ENCODE measurements around the gene LRRTM4.
"Not testable (repeated sequence)": the region's sequence is repeated elsewhere in the genome, so short reads cannot be mapped to it uniquely, and the experiment has no call there.

LRRTM4 gene

DNA sequence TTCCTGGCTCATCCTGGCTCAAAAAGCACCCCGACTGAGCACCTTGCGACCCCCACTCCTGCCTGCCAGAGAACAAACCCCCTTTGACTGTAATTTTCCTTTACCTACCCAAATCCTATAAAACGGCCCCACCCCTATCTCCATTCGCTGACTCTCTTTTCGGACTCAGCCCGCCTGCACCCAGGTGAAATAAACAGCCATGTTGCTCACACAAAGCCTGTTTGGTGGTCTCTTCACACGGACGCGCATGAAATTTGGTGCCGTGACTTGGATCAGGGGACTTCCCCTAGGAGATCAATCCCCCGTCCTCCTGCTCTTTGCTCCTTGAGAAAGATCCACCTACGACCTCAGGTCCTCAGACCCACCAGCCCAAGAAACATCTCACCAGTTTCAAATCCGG is 433.8 kb downstream of the LRRTM4 start:
- not testable (repeated sequence) for DNase-seq (ENCODE audit: extremely low read depth in 1 of 2, low read depth in 1 of 2)

DNA sequence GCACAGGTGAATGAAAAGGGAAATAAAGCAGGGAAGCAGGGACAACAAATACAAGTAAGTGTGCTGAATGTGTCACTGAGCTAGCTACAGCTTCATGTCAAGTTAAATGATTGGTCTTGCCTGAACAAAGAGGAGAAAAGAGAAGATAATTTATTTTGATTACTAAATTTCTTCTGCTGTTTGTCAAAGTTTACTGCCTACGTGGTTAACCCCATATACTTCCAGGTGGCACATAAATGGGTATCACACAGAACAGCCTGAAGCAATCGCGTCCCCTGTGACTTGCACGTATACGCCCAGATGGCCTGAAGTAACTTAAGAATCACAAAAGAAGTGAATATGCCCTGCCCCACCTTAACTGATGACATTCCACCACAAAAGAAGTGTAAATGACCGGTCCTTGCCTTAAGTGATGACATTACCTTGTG is 434.2 kb downstream of the LRRTM4 start:
- DNase-seq (ENCODE audit: extremely low read depth in 1 of 2, low read depth in 1 of 2), result no peak

DNA sequence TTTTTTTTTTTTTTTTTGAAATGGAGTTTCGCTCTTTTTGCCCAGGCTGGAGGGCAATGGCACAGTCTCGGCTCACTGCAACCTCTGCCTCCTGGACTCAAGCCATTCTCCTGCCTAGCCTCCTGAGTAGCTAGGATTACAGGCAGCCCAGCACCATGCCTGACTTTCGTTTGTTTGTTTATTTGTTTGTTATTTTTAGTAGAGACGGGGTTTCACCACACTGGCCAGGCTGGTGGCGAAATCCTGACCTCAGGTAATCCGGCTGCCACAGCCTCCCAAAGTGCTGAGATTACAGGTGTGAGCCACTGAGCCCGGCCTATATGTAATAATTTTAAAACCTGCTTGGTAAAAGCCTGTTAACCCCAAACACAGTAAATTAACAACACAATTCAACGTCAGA is 435.7 kb downstream of the LRRTM4 start:
- no peak for DNase-seq (ENCODE audit: extremely low read depth in 1 of 2, low read depth in 1 of 2)

- no peak for DNase-seq (ENCODE audit: extremely low read depth in 1 of 2, low read depth in 1 of 2)
Measured at GRCh38 chr2:77086051-77086450, 436.1 kb downstream of the LRRTM4 start.

DNA sequence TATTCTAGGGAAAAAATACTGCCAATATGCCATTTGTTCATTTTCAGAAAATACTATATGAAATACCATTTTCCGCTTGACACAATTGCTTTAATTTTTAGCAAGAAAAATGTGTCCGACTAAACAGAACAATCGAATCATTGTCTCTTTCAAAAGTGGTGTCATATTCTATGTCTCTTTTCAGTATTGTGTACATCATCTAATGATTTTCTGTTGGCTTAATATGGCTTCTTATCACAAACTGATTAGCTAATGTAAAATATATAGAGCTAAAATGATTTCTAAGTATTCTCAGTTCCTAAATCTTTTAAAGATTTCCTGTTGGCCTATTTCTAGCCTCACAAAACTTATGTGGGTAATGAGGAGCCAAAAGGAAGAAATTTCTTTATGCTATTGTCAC is 436.6 kb downstream of the LRRTM4 start:
- DNase-seq (ENCODE audit: extremely low read depth in 1 of 2, low read depth in 1 of 2), result no peak

GRCh38 chr2:77081597-77081996 is 440.6 kb downstream of the LRRTM4 start:
- DNase-seq (ENCODE audit: extremely low read depth in 1 of 2, low read depth in 1 of 2), result no peak

- no peak for DNase-seq (ENCODE audit: extremely low read depth in 1 of 2, low read depth in 1 of 2)
Measured at GRCh38 chr2:77064324-77064723, 457.9 kb downstream of the LRRTM4 start.

GRCh38 chr2:77054938-77055337 is 467.2 kb downstream of the LRRTM4 start:
- DNase-seq (ENCODE audit: extremely low read depth in 1 of 2, low read depth in 1 of 2), result no peak

GRCh38 chr2:77046339-77046738 is 475.8 kb downstream of the LRRTM4 start:
- DNase-seq (ENCODE audit: extremely low read depth in 1 of 2, low read depth in 1 of 2), result no peak

DNA sequence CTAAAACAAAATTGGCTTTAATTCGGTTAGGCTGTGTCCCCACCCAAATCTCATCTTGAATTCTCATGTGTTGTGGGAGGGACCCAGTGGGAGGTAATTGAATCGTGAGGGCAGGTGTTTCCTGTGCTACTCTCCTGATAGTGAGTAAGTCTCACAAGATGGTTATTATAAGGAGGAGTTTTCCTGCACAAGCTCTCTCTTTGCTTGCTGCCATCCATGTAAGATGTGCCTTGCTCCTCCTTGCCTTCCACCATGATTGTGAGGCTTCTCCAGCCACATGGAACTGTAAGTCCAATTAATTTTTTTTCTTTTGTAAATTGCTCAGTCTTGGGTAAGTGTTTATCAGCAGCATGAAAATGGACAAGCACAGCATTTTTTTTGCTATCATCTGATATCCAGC is 476.7 kb downstream of the LRRTM4 start:
- not testable (repeated sequence) for DNase-seq (ENCODE audit: extremely low read depth in 1 of 2, low read depth in 1 of 2)

DNA sequence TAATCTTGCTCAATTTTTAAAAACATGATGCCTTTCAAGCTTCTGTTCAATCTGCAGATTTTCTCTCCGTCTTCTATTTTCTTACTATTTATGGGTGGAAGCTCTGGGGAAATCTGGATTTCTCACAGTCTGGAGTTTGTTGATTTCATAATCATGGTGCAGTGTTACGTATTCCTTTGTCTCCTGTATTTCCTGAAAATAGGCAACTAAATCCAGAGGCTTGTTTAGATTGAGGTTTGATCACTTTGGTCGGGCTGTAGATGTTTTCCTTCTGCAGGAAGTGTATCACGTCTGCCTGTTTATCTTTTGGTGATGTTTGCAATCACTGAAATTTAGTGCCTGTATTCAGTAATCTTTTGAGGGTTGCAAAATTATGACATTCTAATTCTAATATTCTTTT is 487.7 kb downstream of the LRRTM4 start:
- DNase-seq (ENCODE audit: extremely low read depth in 1 of 2, low read depth in 1 of 2), result no peak

GRCh38 chr2:77029237-77029636 is 492.9 kb downstream of the LRRTM4 start:
- DNase-seq (ENCODE audit: extremely low read depth in 1 of 2, low read depth in 1 of 2), result not testable (repeated sequence)

DNA sequence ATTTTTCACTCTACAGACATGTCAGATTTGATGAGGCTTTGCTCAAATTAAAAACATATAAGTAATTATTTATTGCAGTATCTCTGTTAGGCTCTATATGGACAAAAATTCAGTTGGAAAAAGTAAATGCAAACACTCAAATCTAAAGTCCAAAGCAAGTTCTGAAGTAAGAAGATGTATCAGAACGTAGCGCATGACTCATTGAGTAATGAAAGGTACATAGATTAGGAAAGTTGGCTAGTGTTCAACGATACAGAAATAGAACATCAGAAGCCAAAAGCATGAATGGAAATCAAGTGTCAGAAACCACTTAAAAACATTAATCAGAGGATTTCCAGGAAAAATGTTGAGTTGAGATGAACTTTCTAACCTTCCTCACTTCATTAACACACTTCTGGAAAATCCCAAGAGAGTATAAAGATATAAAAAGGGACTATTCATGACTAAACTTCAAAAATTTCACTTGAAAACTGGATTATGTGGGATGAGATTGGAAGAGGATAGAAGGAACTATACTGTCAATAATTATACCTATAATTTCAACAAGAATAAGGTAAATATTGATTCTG is 494.1 kb downstream of the LRRTM4 start:
- DNase-seq (ENCODE audit: extremely low read depth in 1 of 2, low read depth in 1 of 2), result no peak

- DNase-seq (ENCODE audit: extremely low read depth in 1 of 2, low read depth in 1 of 2), result no peak
Measured at GRCh38 chr2:77025714-77026113, 496.5 kb downstream of the LRRTM4 start.

GRCh38 chr2:77021161-77021560 is 501.0 kb downstream of the LRRTM4 start:
- DNase-seq (ENCODE audit: extremely low read depth in 1 of 2, low read depth in 1 of 2), result no peak

- no peak for DNase-seq (ENCODE audit: extremely low read depth in 1 of 2, low read depth in 1 of 2)
Measured at GRCh38 chr2:77018219-77018618, 504.0 kb downstream of the LRRTM4 start.

GRCh38 chr2:77017355-77017745 is 504.8 kb downstream of the LRRTM4 start:
- no peak for DNase-seq (ENCODE audit: extremely low read depth in 1 of 2, low read depth in 1 of 2)

- no peak for DNase-seq (ENCODE audit: extremely low read depth in 1 of 2, low read depth in 1 of 2)
Measured at GRCh38 chr2:77016443-77017354, 505.5 kb downstream of the LRRTM4 start.

DNA sequence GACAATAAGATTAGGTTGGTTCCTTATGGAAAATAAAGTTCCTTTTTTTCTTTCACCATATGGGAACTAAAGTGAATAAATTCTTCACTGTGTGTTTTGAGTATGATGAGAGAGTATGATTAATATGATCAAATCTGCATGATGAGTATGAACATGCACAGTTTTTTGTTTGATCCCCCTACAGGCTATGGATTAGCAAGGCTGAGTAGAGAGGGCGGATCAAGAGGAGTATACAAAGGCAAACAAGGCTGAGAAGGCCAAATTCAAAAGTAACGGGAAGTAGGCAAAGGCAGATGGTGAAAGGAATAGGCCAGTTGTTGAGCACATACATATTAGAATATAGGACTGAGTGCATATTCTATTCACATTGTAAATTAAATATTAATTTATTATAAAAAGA is 508.2 kb downstream of the LRRTM4 start:
- no peak for DNase-seq (ENCODE audit: extremely low read depth in 1 of 2, low read depth in 1 of 2)

GRCh38 chr2:77013457-77013856 is 508.7 kb downstream of the LRRTM4 start:
- DNase-seq (ENCODE audit: extremely low read depth in 1 of 2, low read depth in 1 of 2), result no peak

GRCh38 chr2:77009307-77009706 is 512.9 kb downstream of the LRRTM4 start:
- DNase-seq (ENCODE audit: extremely low read depth in 1 of 2, low read depth in 1 of 2), result no peak

DNA sequence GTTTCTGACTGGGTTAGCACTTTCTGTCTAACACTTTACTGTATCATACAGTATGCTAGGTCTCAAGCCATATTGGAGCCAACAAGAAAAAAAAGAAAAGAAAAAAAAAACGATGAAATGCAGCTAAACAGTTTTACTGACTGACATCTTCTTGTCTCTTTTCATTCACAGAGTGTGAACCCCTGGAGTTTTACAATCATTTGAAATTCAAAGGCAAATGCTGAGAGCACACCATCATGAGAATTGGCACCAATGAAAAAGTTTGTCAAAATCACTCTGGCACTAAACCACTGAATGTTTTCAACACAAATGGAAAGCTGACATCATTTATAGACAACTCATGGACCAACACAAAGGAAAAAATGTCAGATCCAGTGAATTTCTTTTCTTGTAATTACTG is 513.3 kb downstream of the LRRTM4 start:
- DNase-seq (ENCODE audit: extremely low read depth in 1 of 2, low read depth in 1 of 2), result no peak

Data from stimulated activated CD8-positive, alpha-beta memory T cell treated with anti-CD3 and anti-CD28 coated beads, Interleukin-7, amount 100 ng/mL, for 48 hours (primary cell).